ENCODE results near the gene RNF157. TPM values are rescaled to one million over a fixed set of nuclear protein-coding genes. Genes with fewer than 3 reads are reported as not detected.

The RNF157 gene
- total and polyA plus RNA-seq, 12 donors, result 2.3 to 6.1 (median 4.5) TPM

GRCh38 chr17:76241691-76242255 lies 1.5 kb upstream of the RNF157 start:
- intact Hi-C loops (cut with DNase I), result no loop called here
- DNase-seq, result peak in 1 of 7 donors; percentile 38
- H3K4me3 ChIP-seq, result peak overlapping the region in 1 of 4 donors; percentile 72
- no peaks in the 10 kb centered on the region for H3K27me3 ChIP-seq
- TF ChIP-seq POLR2A (IDR thresholded peaks at IDR 0.05), result no peak
- no peak for TF ChIP-seq CTCF (IDR thresholded peaks at IDR 0.05)
- WGBS, 4 donors, result 92 to 95% (median 93%) methylated on average over 14 to 15 of the region's 15 CpGs
- no peaks in the 10 kb centered on the region for H3K36me3 ChIP-seq (replicated peaks in 1 of 2)
- H3K9me3 ChIP-seq (replicated peaks in 1 of 3), result no peaks in the 10 kb centered on the region
- no peak overlapping the region for H3K27ac ChIP-seq
- peaks cover 11 to 20% of the 10 kb centered on the region in 2 donors for H3K4me1 ChIP-seq (replicated peaks in 1 of 2)

- intact Hi-C loops (cut with DNase I), result no loop called here
- peaks cover 11 to 15% of the 10 kb centered on the region in 2 donors for H3K4me1 ChIP-seq (replicated peaks in 1 of 2)
- TF ChIP-seq POLR2A (IDR thresholded peaks at IDR 0.05), result no peak
- H3K36me3 ChIP-seq (replicated peaks in 1 of 2), result no peaks in the 10 kb centered on the region
- H3K4me3 ChIP-seq, result peak overlapping the region in 3 of 4 donors; percentile 56 to 72 (median 60)
- DNase-seq, result peak in 4 of 7 donors; percentile 29 to 61 (median 52)
- H3K9me3 ChIP-seq (replicated peaks in 1 of 3), result no peaks in the 10 kb centered on the region
- no peaks in the 10 kb centered on the region for H3K27me3 ChIP-seq
- H3K27ac ChIP-seq, result peak overlapping the region in 1 of 5 donors; percentile 7
- 9 to 15% (median 12%) methylated on average over 12 of the region's 12 CpGs for WGBS, 4 donors
Observed at GRCh38 chr17:76241204-76241538, 878 bp upstream of the RNF157 start.

- no peaks in the 10 kb centered on the region for H3K9me3 ChIP-seq (replicated peaks in 1 of 3)
- H3K27me3 ChIP-seq, result no peaks in the 10 kb centered on the region
- H3K36me3 ChIP-seq (replicated peaks in 1 of 2), result no peaks in the 10 kb centered on the region
- peak overlapping the region in 2 of 4 donors; percentile 22 to 72 for H3K4me3 ChIP-seq
- intact Hi-C loops (cut with DNase I), result no loop called here
- no peak for TF ChIP-seq CTCF (IDR thresholded peaks at IDR 0.05)
- no peak for TF ChIP-seq POLR2A (IDR thresholded peaks at IDR 0.05)
- 4 to 12% (median 9%) methylated on average over 5 to 75 of the region's 75 CpGs for WGBS, 4 donors
- H3K27ac ChIP-seq, result peak overlapping the region in 1 of 5 donors; percentile 44
- peak in 1 of 7 donors; percentile 47 for DNase-seq
- H3K4me1 ChIP-seq (replicated peaks in 1 of 2), result peaks cover 11 to 15% of the 10 kb centered on the region in 2 donors
Observed at GRCh38 chr17:76239538-76240274, 587 bp downstream of the RNF157 start.

- Histone ChIP-seq H3K9me3 (replicated peaks in 1 of 3) (no peaks in the 10 kb centered on the region), H3K36me3 (replicated peaks in 1 of 2) (no peaks in the 10 kb centered on the region), H3K27me3 (no peaks in the 10 kb centered on the region), H3K4me3 (no peak overlapping the region), H3K27ac (no peak overlapping the region), H3K4me1 (replicated peaks in 1 of 2) (peaks cover 11 to 15% of the 10 kb centered on the region in 2 donors)
- intact Hi-C loops (cut with DNase I), result no loop called here
- peak in 1 of 7 donors; percentile 48 for DNase-seq
- 57 to 71% (median 67%) methylated on average over 11 of the region's 11 CpGs for WGBS, 4 donors
- TF ChIP-seq POLR2A (IDR thresholded peaks at IDR 0.05) (no peak), CTCF (IDR thresholded peaks at IDR 0.05) (no peak)
Observed at GRCh38 chr17:76238847-76239537, 1.3 kb downstream of the RNF157 start.

Measured in adrenal gland (tissue), 12 donors.